Osteocyte (in vitro differentiated cells): Measurements from ENCODE around the gene BCAN. TPM values are rescaled to one million over a fixed set of nuclear protein-coding genes. Genes with fewer than 3 reads are reported as not detected.

Experiments used
- DNase-seq: peaks from one replicate; pipeline ENCODE4 v3.0.0; 2021; ENCODE audit warnings: mixed read lengths; ENCODE audit not compliant: unreplicated experiment; ENCODE audit errors: extremely low spot score
- H3K27ac Mint-ChIP-seq: one replicate; pipeline ENCODE4 v1.8.0; 2021; ENCODE audit warnings: mild to moderate bottlenecking, mixed read lengths; ENCODE audit not compliant: unreplicated experiment
- H3K27me3 Mint-ChIP-seq: one replicate; pipeline ENCODE4 v1.8.0; 2021; ENCODE audit warnings: mixed read lengths; ENCODE audit not compliant: unreplicated experiment
- H3K36me3 Mint-ChIP-seq: one replicate; pipeline ENCODE4 v1.8.0; 2021; ENCODE audit warnings: mixed read lengths; ENCODE audit not compliant: unreplicated experiment
- H3K4me1 Mint-ChIP-seq: one replicate; pipeline ENCODE4 v1.8.0; 2021; ENCODE audit warnings: mixed read lengths; ENCODE audit not compliant: unreplicated experiment
- H3K4me3 Mint-ChIP-seq: one replicate; pipeline ENCODE4 v1.8.0; 2021; ENCODE audit warnings: mild to moderate bottlenecking, moderate library complexity, mixed read lengths; ENCODE audit not compliant: unreplicated experiment
- H3K9me3 Mint-ChIP-seq: one replicate; pipeline ENCODE4 v1.8.0; 2021; ENCODE audit warnings: mixed read lengths; ENCODE audit not compliant: unreplicated experiment
- total RNA-seq: library from RNA; stranded (reverse); gene quantifications from 2 replicates; pipeline ENCODE4 v1.2.1, GENCODE V29; 2021
- TF ChIP-seq, protein P1 (sequence below): fragments of 200-600 bp; sonication (generic); IDR thresholded peaks from 2 replicates; pipeline ENCODE4 v1.5.0; 2021; ENCODE audit warnings: antibody characterized with exemption, mild to moderate bottlenecking, moderate library complexity

BCAN gene
- total RNA-seq, 1 donor from 2014 or later = 0.43 TPM

DNA sequence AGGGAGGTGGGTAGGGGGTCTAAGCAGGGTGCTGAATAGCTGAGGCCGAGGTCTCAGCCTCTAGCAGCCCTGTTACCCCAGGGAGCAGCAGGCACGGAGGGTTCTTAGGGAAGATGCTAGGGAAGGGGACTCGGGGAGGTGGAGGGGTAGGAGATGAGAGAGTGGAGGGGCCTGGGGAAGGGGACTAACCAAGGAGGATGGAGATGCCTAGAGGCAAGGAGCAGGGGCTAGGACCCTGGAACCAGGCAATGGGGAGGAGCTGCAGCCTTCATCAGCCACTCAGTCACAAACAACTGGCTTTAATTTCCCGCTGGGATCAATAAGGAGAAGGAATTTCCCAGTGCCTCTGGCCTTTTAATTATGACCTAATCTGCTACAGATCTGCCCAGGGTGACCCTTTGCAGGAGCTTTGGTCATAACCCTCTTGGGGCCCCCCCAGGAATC lies 66.3 kb downstream of the BCAN start:
- Mint-ChIP-seq H3K36me3 (peaks cover 3% of the 10 kb centered on the region), H3K27ac (peak overlapping the region; percentile 82), H3K4me3 (no peak overlapping the region), H3K27me3 (no peaks in the 10 kb centered on the region), H3K4me1 (peaks cover 98% of the 10 kb centered on the region), H3K9me3 (no peaks in the 10 kb centered on the region)
- TF ChIP-seq, protein P1, sequence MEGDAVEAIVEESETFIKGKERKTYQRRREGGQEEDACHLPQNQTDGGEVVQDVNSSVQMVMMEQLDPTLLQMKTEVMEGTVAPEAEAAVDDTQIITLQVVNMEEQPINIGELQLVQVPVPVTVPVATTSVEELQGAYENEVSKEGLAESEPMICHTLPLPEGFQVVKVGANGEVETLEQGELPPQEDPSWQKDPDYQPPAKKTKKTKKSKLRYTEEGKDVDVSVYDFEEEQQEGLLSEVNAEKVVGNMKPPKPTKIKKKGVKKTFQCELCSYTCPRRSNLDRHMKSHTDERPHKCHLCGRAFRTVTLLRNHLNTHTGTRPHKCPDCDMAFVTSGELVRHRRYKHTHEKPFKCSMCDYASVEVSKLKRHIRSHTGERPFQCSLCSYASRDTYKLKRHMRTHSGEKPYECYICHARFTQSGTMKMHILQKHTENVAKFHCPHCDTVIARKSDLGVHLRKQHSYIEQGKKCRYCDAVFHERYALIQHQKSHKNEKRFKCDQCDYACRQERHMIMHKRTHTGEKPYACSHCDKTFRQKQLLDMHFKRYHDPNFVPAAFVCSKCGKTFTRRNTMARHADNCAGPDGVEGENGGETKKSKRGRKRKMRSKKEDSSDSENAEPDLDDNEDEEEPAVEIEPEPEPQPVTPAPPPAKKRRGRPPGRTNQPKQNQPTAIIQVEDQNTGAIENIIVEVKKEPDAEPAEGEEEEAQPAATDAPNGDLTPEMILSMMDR = no peak
- no peak for DNase-seq

DNA sequence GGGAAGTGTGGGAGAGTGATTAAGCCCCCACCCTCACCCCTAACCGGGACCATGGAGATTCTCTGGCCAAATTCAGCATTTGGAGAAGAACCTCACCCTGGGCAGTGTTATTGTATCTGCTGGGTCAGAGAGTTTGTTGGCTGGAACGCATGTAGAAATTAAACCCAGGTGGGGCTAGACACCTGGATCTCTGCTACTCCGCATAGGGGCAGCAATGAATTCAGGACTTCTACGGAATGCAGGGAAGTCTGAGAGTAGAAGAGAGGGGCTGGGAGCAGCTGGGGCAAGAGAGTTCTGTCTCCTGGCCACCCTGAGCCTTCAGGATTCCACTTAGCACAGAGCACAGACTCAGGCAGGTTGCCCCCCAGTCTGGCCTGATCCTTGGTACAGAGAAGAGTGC lies 67.1 kb downstream of the BCAN start:
- TF ChIP-seq, protein P1 = no peak
- Mint-ChIP-seq H3K9me3 (no peaks in the 10 kb centered on the region), H3K27ac (peak overlapping the region; percentile 82), H3K4me1 (peaks cover 92% of the 10 kb centered on the region), H3K27me3 (no peaks in the 10 kb centered on the region), H3K36me3 (peaks cover 3% of the 10 kb centered on the region), H3K4me3 (no peak overlapping the region)
- DNase-seq = no peak

Other genes with a start within 250 kb of the BCAN start
- 33.8 and 45.8 TPM in 2 replicates for gene MEF2D, start 141.3 kb upstream of the BCAN start, total RNA-seq
- gene IQGAP3, start 69.6 kb upstream of the BCAN start, total RNA-seq = 8.6 and 9.8 TPM in 2 replicates
- not detected in 2 replicates for gene TTC24, start 62.4 kb upstream of the BCAN start, total RNA-seq
- 59.2 and 63.4 TPM in 2 replicates for gene NAXE, start 50.3 kb upstream of the BCAN start, total RNA-seq
- 17.2 and 20.6 TPM in 2 replicates for gene GPATCH4, start 40.6 kb upstream of the BCAN start, total RNA-seq
- gene HAPLN2, start 22.7 kb upstream of the BCAN start, total RNA-seq = 0.35 TPM in 1 of 2 replicates, not detected in the other
- gene NES, start 35.3 kb downstream of the BCAN start, total RNA-seq = 24.2 and 26.5 TPM in 2 replicates
- gene CRABP2, start 63.5 kb downstream of the BCAN start, total RNA-seq = 144 and 146 TPM in 2 replicates
- 21.3 and 24.1 TPM in 2 replicates for gene METTL25B, start 86.4 kb downstream of the BCAN start, total RNA-seq
- 33.0 and 37.7 TPM in 2 replicates for gene ISG20L2, start 86.6 kb downstream of the BCAN start, total RNA-seq
- gene MRPL24, start 99.0 kb downstream of the BCAN start, total RNA-seq = 52.6 and 55.8 TPM in 2 replicates
- gene HDGF, start 109.6 kb downstream of the BCAN start, total RNA-seq = 213 and 219 TPM in 2 replicates
- 71.1 and 85.4 TPM in 2 replicates for gene PRCC, start 125.4 kb downstream of the BCAN start, total RNA-seq
- gene SH2D2A, start 174.7 kb downstream of the BCAN start, total RNA-seq = not detected in 2 replicates
- gene INSRR, start 217.0 kb downstream of the BCAN start, total RNA-seq = 0.08 and 0.21 TPM in 2 replicates
- not detected in 2 replicates for gene NTRK1, start 218.7 kb downstream of the BCAN start, total RNA-seq